ENCODE data around the gene TCHP.
A peak's percentile ranks its signal among the peaks of the same experiment; 100 is the strongest.
"Not testable (repeated sequence)": the region's sequence is repeated elsewhere in the genome, so short reads cannot be mapped to it uniquely, and the experiment has no call there.

The TCHP gene

DNA sequence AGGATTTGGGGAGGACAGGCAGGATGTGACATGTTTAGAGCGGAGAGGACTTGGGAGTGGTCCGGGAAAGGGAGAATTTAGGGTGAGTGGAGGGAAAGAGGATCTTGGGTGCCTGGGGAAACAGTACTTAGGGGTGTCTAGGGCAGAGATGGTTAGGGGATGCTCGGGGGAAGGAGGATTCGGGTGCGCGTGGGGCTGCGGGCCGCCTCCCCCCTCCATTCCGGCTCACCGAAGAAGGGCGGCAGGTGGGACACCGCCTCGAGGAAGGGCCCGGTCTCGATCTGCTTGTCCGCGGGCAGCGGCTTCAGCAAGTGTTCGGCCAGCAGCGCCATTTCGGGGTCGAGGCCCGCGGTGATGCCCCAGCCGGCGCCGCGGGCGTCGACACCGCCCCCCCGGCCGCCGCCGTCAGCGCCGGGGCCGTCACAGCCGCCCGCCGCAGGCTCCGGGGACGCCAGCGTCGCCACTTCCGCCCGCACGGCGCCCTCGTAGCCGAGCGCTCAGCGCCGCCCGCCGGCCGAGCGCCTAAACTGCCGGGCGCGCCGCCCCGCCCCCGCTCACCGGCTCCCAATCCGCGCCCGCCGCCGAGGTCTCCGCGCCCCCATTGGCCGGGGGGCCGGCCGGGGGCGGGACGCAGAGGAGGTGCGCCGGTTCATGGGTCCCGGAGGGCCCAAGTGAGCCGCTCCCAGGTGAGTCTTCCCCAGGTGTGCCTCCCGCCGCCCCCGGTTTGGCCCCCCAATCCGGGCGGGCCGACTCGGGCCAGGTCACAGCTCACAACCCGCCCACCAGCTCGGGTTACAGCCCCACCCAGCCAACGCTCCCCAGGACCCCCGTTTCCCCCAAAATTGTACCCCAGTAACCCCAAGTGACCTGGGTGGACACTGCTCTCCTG is 19.8 kb upstream of the TCHP start, which contains the start of gene GLTP:
Gene GLTP, minus strand, starts transcription at position 499 of the 889 bp plus-strand sequence. Its CDS starts 167 bp downstream, at position 332.
- DNase-seq, result peak; percentile 93

DNA sequence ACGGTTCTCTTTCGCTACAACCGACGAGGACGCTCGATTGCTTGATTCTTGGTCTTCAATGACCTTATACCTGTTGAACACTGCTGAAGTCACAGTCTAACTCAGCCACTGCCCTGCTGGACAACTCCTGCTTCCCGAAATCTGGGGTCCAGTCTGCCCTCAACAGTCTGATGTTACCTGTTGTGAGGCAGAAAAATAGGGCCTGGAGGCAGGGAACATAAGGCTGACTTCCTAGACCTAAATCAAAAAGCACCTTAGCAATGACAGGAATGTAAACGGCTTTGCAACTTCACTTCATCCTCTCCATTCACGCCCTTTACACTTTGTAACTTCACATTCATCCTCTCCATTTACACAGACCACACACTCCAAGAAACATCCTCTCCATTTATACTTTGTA is 19.1 kb upstream of the TCHP start:
- no peak for DNase-seq

DNA sequence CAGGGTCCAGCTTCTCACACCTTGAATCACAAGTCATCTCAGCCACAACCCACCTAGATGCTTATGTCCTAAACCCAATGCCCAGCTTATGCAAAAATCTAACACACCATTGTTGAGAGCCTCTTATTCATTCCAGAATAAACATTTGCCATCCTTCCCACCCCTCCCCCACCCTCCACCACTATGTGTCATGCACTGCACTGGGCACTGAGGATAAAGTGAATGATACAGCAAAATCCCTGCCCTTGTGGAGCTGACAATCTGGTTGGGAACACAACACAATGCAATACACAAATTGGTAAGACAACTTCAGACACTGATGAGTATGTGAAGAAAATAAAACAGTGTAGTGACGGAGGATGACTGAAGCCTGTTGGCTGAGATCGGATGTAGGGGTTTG is 18.3 kb upstream of the TCHP start:
- DNase-seq, result no peak

DNA sequence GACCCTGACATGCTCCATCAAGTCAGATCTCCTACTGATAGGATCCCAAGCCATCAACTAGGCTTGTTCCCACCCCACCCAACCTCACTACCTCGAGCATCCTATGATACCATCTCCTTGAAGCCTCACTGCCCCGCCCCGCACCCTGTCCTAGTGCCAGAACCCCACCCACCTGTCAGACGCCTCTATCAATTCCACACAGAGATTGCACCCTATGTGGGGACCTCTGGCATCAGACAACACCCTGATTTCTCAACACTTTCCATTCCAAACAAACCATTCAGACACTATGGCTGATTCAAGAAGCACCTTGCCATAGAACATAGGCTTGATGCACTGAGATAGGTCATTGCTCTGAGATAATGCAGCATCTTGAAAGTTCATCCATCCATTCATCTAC is 16.6 kb upstream of the TCHP start:
- no peak for DNase-seq

DNA sequence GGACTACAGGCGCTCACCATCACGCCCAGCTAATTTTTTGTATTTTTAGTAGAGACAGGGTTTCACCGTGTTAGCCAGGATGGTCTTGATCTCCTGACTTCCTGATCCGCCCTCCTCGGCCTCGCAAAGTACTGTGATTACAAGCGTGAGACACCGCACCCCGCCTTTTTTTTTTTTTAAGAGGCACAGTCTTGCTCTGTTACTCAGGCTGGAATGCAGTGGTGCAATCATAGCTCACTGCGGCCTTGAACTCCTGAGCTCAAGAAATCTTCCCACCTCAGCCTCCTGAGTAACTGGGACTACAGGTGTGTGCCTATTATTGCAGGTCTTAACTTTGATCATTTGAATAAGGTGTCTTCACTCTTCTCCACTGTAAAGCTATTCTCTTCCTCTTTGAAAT is 14.5 kb upstream of the TCHP start:
- DNase-seq, result no peak

DNA sequence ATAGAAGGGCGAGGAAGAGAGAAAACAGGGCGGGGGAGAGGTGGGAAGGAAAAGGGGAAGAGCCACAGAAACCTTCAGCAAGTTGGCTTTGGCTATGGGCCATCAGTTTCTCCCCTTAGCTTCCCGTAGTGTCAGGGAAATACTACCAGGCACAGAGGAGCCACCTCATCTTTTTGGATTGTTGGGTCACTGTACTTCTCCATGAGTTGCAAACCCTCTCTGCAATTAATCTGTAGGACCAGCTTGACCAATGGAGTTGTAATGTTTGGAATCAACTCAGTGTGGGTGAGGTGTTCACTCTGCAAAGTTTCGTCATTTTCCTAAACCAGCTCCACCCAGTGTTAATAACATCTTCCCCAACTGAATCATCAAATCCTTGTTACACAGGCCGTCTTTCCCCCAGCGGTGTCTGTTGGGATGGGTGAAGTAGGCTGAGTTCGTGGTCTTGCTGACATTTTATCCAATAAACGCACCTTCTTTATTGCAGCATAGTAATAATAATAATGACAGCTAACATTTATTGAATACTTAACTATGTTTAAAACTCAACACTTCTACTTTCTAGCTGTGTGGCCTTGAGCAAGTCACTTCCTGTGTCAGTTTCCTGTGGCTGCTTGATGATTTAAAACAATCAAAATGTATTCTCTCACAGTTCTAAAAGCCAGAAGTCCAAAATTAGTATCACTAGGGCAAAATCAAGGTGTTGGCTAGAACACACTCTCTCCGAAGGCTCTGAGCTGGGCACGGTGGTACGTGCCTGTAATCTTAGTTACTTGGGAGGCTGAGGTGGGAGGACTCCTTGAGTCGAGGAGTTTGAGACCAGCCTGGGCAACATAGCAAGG is 11.7 kb upstream of the TCHP start:
- DNase-seq, result peak; percentile 84

DNA sequence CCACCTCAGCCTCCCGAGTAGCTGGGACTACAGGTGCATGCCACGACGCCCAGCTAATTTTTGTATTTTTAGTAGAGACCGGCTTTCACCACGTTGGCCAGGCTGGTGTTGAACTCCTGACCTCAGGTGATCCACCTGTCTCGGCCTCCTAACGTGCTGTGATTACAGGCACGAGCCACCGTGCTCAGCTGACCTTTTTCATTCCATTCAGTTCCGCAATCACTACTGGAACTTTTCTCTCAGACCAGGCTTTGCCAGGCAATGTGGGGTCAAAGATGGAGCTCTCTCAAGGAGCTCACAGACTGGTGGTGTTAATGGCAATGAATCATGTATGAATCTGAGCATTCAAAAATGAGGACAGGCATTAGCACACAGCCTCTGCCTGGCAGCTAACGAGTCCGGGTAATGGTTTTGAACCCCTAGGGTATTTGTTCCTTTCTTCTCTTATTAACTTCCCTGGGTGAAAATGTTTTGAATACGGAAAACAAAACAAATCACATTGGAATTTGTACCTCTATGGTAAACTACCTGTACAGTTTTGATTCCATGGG is 9.4 kb upstream of the TCHP start:
- DNase-seq, result no peak

DNA sequence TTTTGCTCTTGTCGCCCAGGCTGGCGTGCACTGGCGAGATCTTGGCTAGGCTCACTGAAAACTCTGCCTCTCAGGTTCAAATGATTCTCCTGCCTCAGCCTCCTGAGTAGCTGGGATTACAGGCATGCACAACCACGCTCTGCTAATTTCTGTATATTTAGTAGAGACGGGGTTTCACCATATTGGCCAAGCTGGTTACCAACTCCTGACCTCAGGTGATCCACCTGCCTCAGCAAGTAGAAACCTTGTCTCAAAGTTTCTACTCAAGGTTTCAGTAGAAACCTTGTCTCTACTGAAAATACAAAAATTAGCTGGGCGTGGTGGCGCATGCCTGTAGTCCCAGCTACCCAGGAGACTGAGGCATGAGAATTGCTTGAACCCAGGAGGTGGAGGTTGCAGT is 8.3 kb upstream of the TCHP start:
- DNase-seq, result not testable (repeated sequence)

DNA sequence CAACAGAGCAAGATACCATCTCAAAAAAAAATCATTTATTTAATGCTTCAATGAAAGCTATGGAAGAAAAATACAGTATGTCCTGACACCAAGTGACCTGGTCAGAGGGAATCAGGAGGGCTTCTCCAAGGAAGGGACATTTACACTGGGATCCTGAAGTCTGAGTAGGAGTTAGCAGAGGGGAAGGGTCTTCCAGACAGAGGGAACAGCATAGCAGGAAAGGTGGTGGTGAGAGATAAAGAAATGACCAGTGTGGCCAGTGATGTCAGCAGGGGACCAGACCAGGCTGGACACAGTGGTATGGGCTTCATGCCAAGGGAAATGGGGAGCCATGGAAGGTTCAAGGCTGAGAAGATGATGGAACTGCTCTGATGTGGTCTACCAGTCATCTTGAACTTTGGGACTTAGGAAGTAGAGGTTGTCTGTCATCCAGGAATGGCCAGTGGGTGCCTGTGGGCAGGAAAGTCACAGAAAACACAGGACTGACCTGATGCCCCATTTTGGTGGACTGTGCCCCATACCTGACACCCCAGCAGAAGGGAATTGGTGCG is 7.8 kb upstream of the TCHP start:
- no peak for DNase-seq

DNA sequence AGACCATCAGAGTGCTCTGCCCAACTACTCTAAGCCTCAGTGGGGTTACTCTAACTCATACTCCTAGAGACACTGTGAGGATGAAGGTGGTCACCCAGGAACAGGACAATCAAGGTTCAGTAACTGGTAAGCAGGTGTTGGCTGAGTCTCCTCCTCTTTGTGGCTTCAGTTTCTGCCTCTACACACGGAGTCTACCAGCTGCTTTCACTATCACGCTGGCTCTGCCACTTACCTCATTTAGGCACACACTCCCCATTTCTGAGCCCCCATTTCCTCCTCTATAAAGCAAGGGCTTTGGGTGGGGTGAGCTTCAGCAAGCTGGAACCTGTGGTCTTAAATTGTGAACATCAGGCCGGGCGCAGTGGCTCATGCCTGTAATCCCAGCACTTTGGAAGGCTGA is 7.3 kb upstream of the TCHP start:
- peak; percentile 52 for DNase-seq

DNA sequence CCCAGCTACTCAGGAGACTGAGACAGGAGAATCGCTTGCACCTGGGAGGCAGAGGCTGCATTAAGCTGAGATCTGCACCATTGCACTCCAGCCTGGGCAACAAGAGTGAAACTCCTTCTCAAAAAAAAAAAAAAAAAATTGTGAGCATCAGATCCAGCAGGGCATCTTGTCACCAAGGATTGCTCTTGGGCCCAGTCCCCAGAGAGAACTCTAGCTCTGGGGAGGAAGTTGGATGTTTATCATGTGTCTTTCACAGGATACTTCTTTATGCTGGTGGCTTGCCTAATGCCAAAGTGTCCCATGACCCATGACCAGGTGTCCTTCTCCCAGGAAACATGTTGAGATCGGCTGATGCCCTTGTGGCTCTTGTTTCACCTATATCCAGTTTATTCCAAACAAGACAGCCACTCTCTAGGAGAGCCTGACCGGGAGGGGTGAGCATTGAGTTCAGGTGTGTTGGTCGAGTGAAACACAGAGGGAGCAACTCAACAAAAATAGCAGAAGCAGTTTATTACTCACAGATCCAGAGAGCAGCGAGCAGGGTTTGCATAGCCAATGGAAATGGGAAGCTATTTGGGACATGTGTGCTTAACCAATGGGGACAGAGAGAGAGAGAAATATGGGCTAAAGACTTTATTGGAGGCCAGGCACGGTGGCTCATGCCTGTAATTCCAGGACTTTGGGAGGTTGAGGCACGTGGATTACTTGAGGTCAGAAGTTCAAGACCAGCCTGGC is 6.6 kb upstream of the TCHP start:
- DNase-seq, result no peak

DNA sequence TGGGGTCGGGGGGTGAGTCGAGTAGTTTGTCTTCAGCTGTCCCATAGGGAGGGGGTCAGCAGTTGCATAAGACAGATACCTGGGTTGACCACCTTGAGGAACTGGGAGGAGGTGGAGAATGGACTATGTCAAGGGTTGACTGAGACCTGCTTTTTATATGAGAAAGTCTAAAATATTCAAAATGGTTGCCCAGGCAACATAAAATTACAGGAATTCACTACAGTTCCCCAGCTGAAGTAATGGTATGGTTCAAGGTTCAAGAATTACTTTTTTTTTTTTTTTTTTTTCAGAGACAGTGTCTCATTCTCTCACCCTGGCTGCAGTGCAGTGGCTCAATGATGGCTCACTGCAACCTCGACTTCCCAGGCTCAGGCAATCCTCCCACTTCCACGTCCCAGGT is 5.1 kb upstream of the TCHP start:
- no peak for DNase-seq

DNA sequence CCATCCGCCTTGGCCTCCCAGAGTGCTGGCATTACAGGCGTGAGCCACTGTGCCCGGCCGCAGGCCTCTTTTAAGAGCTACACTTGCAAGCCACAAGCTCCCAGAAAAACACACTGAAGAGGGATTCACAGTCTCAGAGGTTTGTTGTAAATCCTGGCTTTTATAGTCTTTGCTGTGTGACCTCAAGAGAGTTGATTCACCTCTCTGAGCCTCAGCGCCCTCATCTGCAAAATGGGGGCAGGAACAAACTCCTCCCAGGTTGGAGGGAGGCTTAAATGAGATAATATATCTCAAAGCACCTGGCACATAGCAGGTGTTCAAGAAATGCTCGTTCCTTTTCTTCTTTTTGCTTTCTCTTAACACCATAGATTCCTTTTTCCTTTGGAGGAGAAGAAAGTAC is 3.9 kb upstream of the TCHP start:
- no peak for DNase-seq

DNA sequence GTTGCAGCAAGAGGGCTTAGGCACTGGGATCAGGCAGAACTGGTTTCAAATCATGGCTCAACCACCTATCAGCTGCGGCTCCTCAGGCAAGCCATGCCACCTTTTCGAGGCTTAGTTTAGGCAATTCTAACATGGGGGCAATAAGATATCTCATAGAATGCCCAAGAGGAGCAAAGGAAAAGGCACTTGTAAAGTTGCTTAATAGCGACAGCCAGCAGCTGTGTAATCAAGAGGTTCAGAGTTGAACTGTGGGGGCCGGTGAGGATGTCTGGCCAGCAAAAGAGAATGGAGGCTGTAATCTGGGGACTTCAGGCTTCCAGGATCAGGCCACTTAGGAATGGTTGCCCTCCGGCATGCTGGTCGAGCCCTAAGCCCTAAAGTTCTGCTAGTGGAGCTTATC is 3.0 kb upstream of the TCHP start:
- no peak for DNase-seq

DNA sequence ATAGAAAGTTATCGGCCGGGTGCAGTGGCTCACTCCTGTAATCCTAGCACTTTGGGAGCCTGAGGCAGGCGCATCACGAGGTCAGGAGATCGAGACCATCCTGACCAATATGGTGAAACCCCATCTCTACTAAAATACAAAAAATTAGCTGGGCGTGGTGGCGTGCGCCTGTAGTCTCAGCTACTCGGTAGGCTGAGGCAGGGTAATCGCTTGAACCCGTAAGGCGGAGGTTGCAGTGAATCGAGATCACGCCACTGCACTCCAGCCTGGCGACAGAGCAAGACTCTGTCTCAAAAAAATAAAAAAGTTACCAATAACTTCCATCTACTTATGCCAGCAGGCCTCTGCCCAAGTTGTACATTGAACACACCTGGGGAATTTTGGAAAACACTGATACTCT is 729 bp upstream of the TCHP start:
- not testable (repeated sequence) for DNase-seq

DNA sequence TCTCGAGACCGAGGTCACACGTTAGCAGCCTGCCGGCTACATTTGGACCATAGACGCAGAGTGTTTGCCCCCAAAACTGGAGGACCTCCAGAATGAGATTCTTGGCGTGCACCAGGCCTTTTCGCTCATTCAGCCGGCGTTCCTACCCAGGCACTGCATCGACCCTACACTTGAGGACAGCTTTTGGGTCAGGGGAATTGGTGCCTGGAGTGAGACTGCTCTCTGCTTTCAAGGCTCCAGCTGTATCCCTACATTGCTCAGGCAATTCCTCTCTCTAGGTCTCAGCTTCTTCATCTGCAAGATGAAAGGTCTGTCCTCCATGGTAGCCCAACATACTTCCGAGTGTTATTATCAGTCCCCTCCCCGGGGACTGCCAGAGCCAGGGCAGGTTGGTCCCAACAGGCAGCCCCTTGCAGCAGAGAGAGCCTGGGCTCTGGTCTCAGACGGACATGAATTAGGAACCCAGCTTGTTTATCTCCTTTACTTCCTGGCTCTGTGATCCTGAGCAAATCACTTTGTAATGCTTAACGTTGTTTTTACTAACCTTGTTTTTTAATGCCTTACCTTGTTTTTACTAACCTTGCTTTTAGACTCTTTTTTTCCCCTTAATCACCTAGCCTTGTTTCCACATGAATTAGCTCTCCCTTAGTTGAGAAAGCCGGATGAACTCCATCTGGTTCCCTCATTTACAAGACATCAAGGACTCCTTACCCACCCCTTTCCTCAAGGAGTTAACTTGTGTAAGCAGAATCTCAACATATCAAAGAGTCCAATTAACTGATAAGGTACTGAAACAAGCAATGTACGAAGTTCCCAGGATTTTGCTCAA is 892 bp downstream of the TCHP start:
- DNase-seq, result peak; percentile 25

DNA sequence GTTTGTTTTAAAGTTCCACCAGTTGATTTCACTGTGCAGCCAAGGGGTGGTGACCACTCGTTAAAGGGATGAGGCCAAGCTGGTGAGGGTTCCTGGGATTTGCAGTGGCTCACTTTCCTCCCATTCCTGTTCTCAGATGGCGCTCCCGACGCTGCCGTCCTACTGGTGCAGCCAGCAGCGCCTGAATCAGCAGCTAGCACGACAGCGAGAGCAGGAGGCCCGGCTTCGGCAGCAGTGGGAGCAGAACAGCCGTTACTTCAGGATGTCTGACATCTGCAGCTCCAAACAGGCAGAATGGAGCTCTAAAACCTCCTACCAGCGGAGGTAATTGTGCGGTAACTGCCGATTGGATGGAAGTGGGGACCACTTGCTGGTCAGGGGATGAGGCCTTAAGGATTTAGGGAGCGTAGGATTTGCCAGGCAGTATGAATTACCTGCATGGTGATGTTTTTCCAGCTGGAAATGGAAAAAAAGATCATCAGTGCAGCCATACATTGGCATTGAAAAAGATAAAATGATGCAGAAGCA is 2.9 kb downstream of the TCHP start:
- no peak for DNase-seq

DNA sequence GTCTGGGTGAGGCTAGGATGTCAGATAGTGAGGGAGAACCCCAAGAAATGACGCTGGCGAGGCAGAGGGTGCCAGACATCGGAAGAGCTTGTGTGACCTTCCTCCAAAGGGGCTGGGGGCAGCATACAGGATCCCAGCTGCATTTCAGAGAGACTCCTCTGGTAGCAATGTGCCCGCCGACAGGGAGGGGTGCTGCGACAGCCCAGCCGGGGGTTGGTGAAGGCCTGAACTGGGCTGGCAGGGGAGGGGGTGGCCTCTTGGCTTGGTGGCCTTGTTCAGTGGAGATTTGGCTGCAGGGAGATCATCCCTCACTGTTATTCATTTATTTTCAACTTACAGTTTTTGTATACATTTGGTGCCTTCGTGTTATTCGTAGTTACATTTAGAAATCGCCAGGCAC is 5.2 kb downstream of the TCHP start:
- no peak for DNase-seq

DNA sequence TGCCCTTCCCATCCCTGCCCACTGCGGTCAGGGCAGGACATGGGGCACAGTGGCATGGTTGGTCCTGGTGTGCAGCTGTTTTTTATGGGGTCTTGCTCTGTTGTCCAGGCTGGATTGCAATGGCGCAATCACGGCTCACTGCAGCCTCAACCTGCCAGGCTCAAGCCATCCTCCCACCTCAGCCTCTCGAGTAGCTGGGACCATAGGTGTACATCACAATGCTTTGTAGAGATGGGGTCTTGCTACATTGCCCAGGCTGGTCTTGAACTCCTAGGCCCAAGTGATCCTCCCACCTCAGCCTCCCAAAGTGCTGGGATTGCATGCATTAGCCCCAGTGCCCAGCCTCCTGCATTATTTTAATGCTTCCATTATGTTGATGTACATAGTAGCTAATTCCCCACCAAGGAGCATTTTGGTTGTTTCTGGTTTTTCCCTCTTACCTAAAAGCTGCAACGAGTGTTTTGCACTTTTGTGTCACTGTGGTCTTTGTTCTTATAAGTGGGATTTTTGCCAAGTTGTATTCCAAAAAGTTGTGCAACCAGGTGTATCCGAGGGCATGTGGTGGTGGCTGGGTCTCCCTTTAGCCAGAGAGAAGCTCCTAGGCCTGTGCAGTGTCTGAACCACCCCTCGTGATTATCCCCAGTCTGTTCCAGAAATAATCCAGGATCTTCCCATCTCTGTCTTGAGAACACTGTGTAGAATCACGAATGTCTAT is 10.3 kb downstream of the TCHP start:
- DNase-seq, result no peak

DNA sequence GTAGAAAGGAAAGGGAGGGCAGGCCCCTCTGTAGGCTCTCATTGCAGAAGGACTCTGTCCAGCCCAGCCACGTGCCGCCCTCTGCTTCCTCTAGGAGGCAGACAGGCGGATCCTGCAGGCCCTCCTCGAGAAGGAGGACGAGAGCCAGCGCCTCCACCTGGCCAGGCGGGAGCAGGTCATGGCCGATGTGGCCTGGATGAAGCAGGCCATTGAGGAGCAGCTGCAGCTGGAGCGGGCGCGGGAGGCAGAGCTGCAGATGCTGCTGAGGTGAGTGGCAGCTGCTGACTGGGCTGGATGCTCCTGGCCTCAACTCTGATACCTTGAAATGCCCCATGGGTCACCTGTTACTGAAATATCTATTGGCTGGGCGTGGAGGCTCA is 10.9 kb downstream of the TCHP start:
- peak; percentile 41 for DNase-seq

DNA sequence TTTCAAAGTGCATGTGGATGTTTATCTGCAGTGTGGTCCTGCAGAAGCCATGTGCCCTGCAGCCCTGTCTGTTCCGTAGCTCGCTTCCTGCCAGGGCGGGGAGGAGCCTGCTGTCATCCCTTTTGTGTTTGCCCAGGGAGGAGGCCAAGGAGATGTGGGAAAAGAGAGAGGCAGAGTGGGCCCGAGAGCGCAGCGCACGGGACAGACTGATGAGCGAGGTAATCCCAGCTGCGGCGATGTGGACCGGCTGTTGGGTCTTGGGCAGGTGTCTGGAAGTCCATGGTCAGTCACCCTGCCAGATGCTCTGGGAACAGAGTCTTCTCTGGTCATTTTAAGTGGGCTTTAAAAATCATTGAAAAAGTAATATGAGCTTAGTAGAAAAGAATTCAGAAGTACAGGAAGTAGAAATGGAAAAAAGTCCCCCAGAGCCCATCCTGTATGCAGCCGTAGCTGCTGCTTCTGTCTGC is 12.8 kb downstream of the TCHP start:
- no peak for DNase-seq
